Pancreas (tissue), 10 donors: Measurements from ENCODE around the gene KRT72. TPM values are rescaled to one million over a fixed set of nuclear protein-coding genes. Genes with fewer than 3 reads are reported as not detected.

Experiments used
- ATAC-seq, 4 donors: fragments of 200-7000 bp; cut with Tn5 transposase; one replicate each; pipeline versions ENCODE4 v1.8.0 to v1.9.1; 2020; ENCODE audit warnings: mild to moderate bottlenecking in 4 of 4, moderate library complexity in 4 of 4
- DNase-seq, 6 donors: peaks; one replicate each; pipeline ENCODE4 v3.0.0-alpha.2; 2020
- FAIRE-seq: peaks from 2 replicates; lab custom pipeline; 2012; peaks lifted over from hg19 to GRCh38; lab: Jason Lieb, UNC
- H3K27ac ChIP-seq, 4 donors: fragments of 200-600 bp; sonication (generic); 1 replicate in 3 of 4; 2 replicates in 1 of 4; pipeline versions ENCODE4 v1.5.0 to v1.8.0; 2020
- H3K27me3 ChIP-seq, 4 donors: fragments of 200-600 bp; one replicate each; pipeline ENCODE4 v1.8.0; 2021
- H3K36me3 ChIP-seq, 3 donors: fragments of 200-600 bp; sonication (generic) in 1 of 3; one replicate each; pipeline versions ENCODE4 v1.5.0 to v1.8.0; 2020 to 2021
- H3K4me1 ChIP-seq, 3 donors: fragments of 200-600 bp; one replicate each; pipeline ENCODE4 v1.8.0; 2021
- H3K4me3 ChIP-seq, 4 donors: fragments of 200-600 bp; sonication (generic) in 2 of 4; one replicate each; pipeline versions ENCODE4 v1.5.0 to v1.8.0; 2020 to 2021
- H3K9me3 ChIP-seq, 4 donors: fragments of 200-600 bp; one replicate each; pipeline ENCODE4 v1.8.0; 2021
- WGBS, 2 donors: extraction: QIAGEN DNeasy Blood & Tissue Kit; methylation state at CpG; one replicate each; pipeline ENCODE4 v1.1.7; 2013; 5-methylcytosine and 5-hydroxymethylcytosine counted together
- intact Hi-C, 3 donors: fragments of 100-400 bp; cut with DNase I; formaldehyde crosslinking; loops; one replicate each; pipeline versions ENCODE4 v1.11.1 to v1.14.2; 2022
- polyA plus RNA-seq, 2 donors: library from polyadenylated mRNA; stranded (reverse); fragments of 200-250 nt; gene quantifications; one replicate each; pipeline ENCODE4 v1.2.3, GENCODE V29; 2013
- total RNA-seq, 6 donors: library from RNA; stranded (reverse); fragmentation: NEBNext Ultra II Directional in 4 of 6; extraction: Animal tissue kit (Norgen Biotek cat#: 25700) in 4 of 6; gene quantifications; one replicate each; pipeline versions ENCODE4 v1.2.1 to v1.2.4, GENCODE V29; 2021 to 2023
- TF ChIP-seq, protein P1 (sequence below), 4 donors: fragments of 200-600 bp; sonication (generic) in 3 of 4; IDR thresholded peaks; one replicate each; pipeline versions ENCODE4 v1.5.0 to v1.8.0; 2021; ENCODE audit warnings: antibody characterized with exemption in 4 of 4
- donor health status: healthy with polysubstance abuse.
- donor health status: DM: no; HTN: no; CAD: no; lungs with moderate emphysema.
- donor health status: DM: no; HTN: no; CAD: no.
- donor health status: control.
- donor health status: control.
- donor health status: Bipolar disorder and iron deficiency.
- donor health status: DM: yes; HTN: yes; CAD: no.
- donor health status: DM: no; HTN: no; CAD: no.
- donor health status: DM: no; HTN: no; CAD: no.
- donor health status: DM: yes; HTN: yes; CAD: no.

KRT72 gene
- total and polyA plus RNA-seq, 8 donors: 0.09 TPM; not detected in 7

DNA sequence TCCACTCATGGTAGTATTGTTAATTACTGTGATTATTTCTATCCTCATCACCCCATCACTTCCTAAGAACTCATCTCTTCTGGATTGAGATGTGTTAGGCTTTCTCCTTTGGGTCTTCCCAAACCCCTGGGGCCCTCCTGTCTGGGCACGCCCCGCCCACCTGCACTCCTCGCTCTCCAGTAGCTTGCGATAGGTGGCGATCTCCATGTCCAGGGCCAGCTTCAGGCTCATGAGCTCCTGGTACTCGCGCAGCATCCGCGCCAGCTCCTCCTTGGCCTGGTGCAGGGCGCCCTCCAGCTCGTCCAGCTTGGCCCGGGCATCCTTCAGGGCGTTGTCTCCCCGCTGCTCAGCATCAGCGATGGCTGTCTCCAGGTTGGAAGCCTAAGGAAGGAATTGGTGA is 55.1 kb downstream of the KRT72 start:
- FAIRE-seq: no peak
- Histone ChIP-seq H3K36me3 (no peaks in the 10 kb centered on the region), H3K27ac (no peak overlapping the region), H3K4me3 (no peak overlapping the region), H3K27me3 (no peaks in the 10 kb centered on the region), H3K4me1 (no peaks in the 10 kb centered on the region), H3K9me3 (no peaks in the 10 kb centered on the region)
- no peak for ATAC-seq
- WGBS, 2 donors: 82% methylated on average over 15 of the region's 15 CpGs
- TF ChIP-seq, protein P1, sequence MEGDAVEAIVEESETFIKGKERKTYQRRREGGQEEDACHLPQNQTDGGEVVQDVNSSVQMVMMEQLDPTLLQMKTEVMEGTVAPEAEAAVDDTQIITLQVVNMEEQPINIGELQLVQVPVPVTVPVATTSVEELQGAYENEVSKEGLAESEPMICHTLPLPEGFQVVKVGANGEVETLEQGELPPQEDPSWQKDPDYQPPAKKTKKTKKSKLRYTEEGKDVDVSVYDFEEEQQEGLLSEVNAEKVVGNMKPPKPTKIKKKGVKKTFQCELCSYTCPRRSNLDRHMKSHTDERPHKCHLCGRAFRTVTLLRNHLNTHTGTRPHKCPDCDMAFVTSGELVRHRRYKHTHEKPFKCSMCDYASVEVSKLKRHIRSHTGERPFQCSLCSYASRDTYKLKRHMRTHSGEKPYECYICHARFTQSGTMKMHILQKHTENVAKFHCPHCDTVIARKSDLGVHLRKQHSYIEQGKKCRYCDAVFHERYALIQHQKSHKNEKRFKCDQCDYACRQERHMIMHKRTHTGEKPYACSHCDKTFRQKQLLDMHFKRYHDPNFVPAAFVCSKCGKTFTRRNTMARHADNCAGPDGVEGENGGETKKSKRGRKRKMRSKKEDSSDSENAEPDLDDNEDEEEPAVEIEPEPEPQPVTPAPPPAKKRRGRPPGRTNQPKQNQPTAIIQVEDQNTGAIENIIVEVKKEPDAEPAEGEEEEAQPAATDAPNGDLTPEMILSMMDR (IDR thresholded peaks at IDR 0.05): no peak
- no peak for DNase-seq
- intact Hi-C loops: no loop called here

GRCh38 chr12:52543985-52544883 is 57.0 kb downstream of the KRT72 start:
- TF ChIP-seq, protein P1 (IDR thresholded peaks at IDR 0.05): no peak
- no peak for DNase-seq

GRCh38 chr12:52542785-52543318 is 58.4 kb downstream of the KRT72 start:
- FAIRE-seq (no peak), DNase-seq (no peak), ATAC-seq (no peak)
- Histone ChIP-seq H3K36me3 (no peaks in the 10 kb centered on the region), H3K4me3 (no peak overlapping the region), H3K4me1 (no peaks in the 10 kb centered on the region), H3K9me3 (no peaks in the 10 kb centered on the region), H3K27me3 (no peaks in the 10 kb centered on the region), H3K27ac (no peak overlapping the region)
- TF ChIP-seq, protein P1 (IDR thresholded peaks at IDR 0.05): no peak
- intact Hi-C loops: no loop called here
- 64 to 70% methylated on average over 7 of the region's 7 CpGs for WGBS, 2 donors

More at GRCh38 chr12:52543985-52544883, 57.0 kb downstream of the KRT72 start:
- Histone ChIP-seq H3K27me3 (no peaks in the 10 kb centered on the region), H3K36me3 (no peaks in the 10 kb centered on the region), H3K9me3 (no peaks in the 10 kb centered on the region), H3K4me3 (no peak overlapping the region), H3K27ac (no peak overlapping the region), H3K4me1 (no peaks in the 10 kb centered on the region)
- FAIRE-seq (no peak), ATAC-seq (peak in 1 of 4 donors; percentile 22)
- 83 to 84% methylated on average over 17 of the region's 17 CpGs for WGBS, 2 donors
- intact Hi-C loops: no loop called here

GRCh38 chr12:52542157-52542556 is 59.1 kb downstream of the KRT72 start:
- ATAC-seq: no peak

More at GRCh38 chr12:52542157-52542556, 59.1 kb downstream of the KRT72 start:
- Histone ChIP-seq H3K4me1 (no peaks in the 10 kb centered on the region), H3K36me3 (no peaks in the 10 kb centered on the region), H3K4me3 (no peak overlapping the region), H3K9me3 (no peaks in the 10 kb centered on the region), H3K27me3 (no peaks in the 10 kb centered on the region), H3K27ac (no peak overlapping the region)
- DNase-seq (no peak), FAIRE-seq (no peak)
- intact Hi-C loops: no loop called here
- TF ChIP-seq, protein P1 (IDR thresholded peaks at IDR 0.05): no peak
